Breast epithelium (tissue), 4 donors: ENCODE data around the gene HOMER1. TPM values are rescaled to one million over a fixed set of nuclear protein-coding genes. Genes with fewer than 3 reads are reported as not detected.

ENCODE experiments used
- DNase-seq, 2 donors: peaks; one replicate each; pipeline ENCODE4 v3.0.0-alpha.2; 2019; ENCODE audit warnings: low spot score in 2 of 2
- H3K27ac ChIP-seq, 2 donors: fragments of 200-600 bp; sonication (generic) in 1 of 2; one replicate each; pipeline ENCODE4 v1.5.1; 2016 to 2019; ENCODE audit warnings: mild to moderate bottlenecking in 1 of 2
- H3K27me3 ChIP-seq, 2 donors: fragments of 200-600 bp; sonication (generic) in 1 of 2; one replicate each; pipeline versions ENCODE4 v1.5.1 to v1.6.0; 2017 to 2019; ENCODE audit warnings: control low read depth in 1 of 2, mild to moderate bottlenecking in 1 of 2
- H3K36me3 ChIP-seq: fragments of 200-600 bp; one replicate; pipeline ENCODE4 v1.5.1; 2019
- H3K4me1 ChIP-seq, 2 donors: fragments of 200-600 bp; sonication (generic); one replicate each; pipeline ENCODE4 v1.5.1; 2016 to 2019; ENCODE audit warnings: control low read depth in 1 of 2
- H3K4me3 ChIP-seq, 3 donors: fragments of 200-600 bp; sonication (generic); 1 replicate in 2 of 3; 2 replicates in 1 of 3; pipeline ENCODE4 v1.5.1; 2016 to 2019; ENCODE audit warnings: mild to moderate bottlenecking in 3 of 3, moderate library complexity in 2 of 3
- H3K9me3 ChIP-seq, 2 donors: fragments of 200-600 bp; sonication (generic) in 1 of 2; one replicate each; pipeline ENCODE4 v1.5.1; 2016 to 2019; ENCODE audit warnings: control low read depth in 1 of 2
- CTCF ChIP-seq, 3 donors: fragments of 450-650 bp; IDR thresholded peaks; one replicate each; pipeline ENCODE4 v1.5.1; 2016 to 2017; ENCODE audit warnings: antibody characterized with exemption in 3 of 3, mild to moderate bottlenecking in 3 of 3, moderate library complexity in 3 of 3
- POLR2A ChIP-seq: fragments of 450-650 bp; IDR thresholded peaks from one replicate; pipeline ENCODE4 v1.6.1; 2016; ENCODE audit warnings: antibody characterized with exemption, mild to moderate bottlenecking, moderate library complexity
- POLR2AphosphoS5 ChIP-seq, 3 donors: sonication (generic); formaldehyde crosslinking; IDR thresholded peaks; one replicate each; pipeline ENCODE4 v1.6.1; 2017; ENCODE audit warnings: antibody characterized with exemption in 3 of 3
- intact Hi-C: fragments of 100-400 bp; cut with DNase I; formaldehyde crosslinking; loops from one replicate; pipeline ENCODE4 v1.15.1; 2023; ENCODE audit warnings: low total_unique reads
- total RNA-seq, 3 donors: library from RNA; depleted of rRNA; stranded (reverse); fragments of >200 nt; gene quantifications; one replicate each; pipeline ENCODE4 v1.1.0, GENCODE V29; 2016

HOMER1 gene
- total RNA-seq, 3 donors from 2014 or later: 3.2 to 26.2 (median 18.7) TPM

GRCh38 chr5:79508794-79509193 is 5.1 kb downstream of the HOMER1 start:
- TF ChIP-seq POLR2AphosphoS5 (IDR thresholded peaks at IDR 0.05): no peak
- Histone ChIP-seq H3K4me3 (no peak overlapping the region), H3K27me3 (no peaks in the 10 kb centered on the region), H3K4me1 (no peaks in the 10 kb centered on the region), H3K9me3 (no peaks in the 10 kb centered on the region), H3K27ac (no peak overlapping the region), H3K36me3 (no peaks in the 10 kb centered on the region)
- DNase-seq: no peak
- intact Hi-C loops: no loop called here

- Histone ChIP-seq H3K4me3 (no peak overlapping the region), H3K4me1 (no peaks in the 10 kb centered on the region), H3K9me3 (no peaks in the 10 kb centered on the region), H3K27ac (no peak overlapping the region), H3K36me3 (no peaks in the 10 kb centered on the region), H3K27me3 (no peaks in the 10 kb centered on the region)
- intact Hi-C loops: no loop called here
- TF ChIP-seq CTCF (IDR thresholded peaks at IDR 0.05) (no peak), POLR2AphosphoS5 (IDR thresholded peaks at IDR 0.05) (no peak), POLR2A (no peak)
- DNase-seq: no peak
Observed at GRCh38 chr5:79508354-79508753, 5.6 kb downstream of the HOMER1 start.

GRCh38 chr5:79507251-79508205 is 6.4 kb downstream of the HOMER1 start:
- H3K4me1 ChIP-seq: no peaks in the 10 kb centered on the region
- no peaks in the 10 kb centered on the region for H3K9me3 ChIP-seq
- H3K36me3 ChIP-seq: no peaks in the 10 kb centered on the region
- H3K4me3 ChIP-seq: no peak overlapping the region
- intact Hi-C loops: no loop called here
- DNase-seq: no peak
- TF ChIP-seq POLR2AphosphoS5 (IDR thresholded peaks at IDR 0.05): no peak
- TF ChIP-seq CTCF (IDR thresholded peaks at IDR 0.05): no peak
- no peak for TF ChIP-seq POLR2A
- no peak overlapping the region for H3K27ac ChIP-seq
- H3K27me3 ChIP-seq: no peaks in the 10 kb centered on the region

GRCh38 chr5:79505138-79505537 is 8.8 kb downstream of the HOMER1 start:
- no peak for DNase-seq
- Histone ChIP-seq H3K36me3 (no peaks in the 10 kb centered on the region), H3K4me1 (no peaks in the 10 kb centered on the region), H3K4me3 (no peak overlapping the region), H3K27ac (no peak overlapping the region), H3K27me3 (no peaks in the 10 kb centered on the region), H3K9me3 (no peaks in the 10 kb centered on the region)
- TF ChIP-seq CTCF (IDR thresholded peaks at IDR 0.05) (no peak), POLR2A (no peak), POLR2AphosphoS5 (IDR thresholded peaks at IDR 0.05) (no peak)
- intact Hi-C loops: no loop called here

- TF ChIP-seq CTCF (IDR thresholded peaks at IDR 0.05): no peak
- Histone ChIP-seq H3K4me3 (no peak overlapping the region), H3K27me3 (no peaks in the 10 kb centered on the region), H3K36me3 (no peaks in the 10 kb centered on the region), H3K9me3 (no peaks in the 10 kb centered on the region), H3K4me1 (no peaks in the 10 kb centered on the region), H3K27ac (no peak overlapping the region)
- DNase-seq: no peak
- intact Hi-C loops: no loop called here
Observed at GRCh38 chr5:79503794-79504495, 10.0 kb downstream of the HOMER1 start.
